ENCODE results near the gene SFRP4. TPM values are rescaled to one million over a fixed set of nuclear protein-coding genes. Genes with fewer than 3 reads are reported as not detected.
"Not testable (repeated sequence)": the region's sequence is repeated elsewhere in the genome, so short reads cannot be mapped to it uniquely, and the experiment has no call there.

SFRP4 gene
- total RNA-seq, 1 donor from 2014 or later: 4.4 TPM

DNA sequence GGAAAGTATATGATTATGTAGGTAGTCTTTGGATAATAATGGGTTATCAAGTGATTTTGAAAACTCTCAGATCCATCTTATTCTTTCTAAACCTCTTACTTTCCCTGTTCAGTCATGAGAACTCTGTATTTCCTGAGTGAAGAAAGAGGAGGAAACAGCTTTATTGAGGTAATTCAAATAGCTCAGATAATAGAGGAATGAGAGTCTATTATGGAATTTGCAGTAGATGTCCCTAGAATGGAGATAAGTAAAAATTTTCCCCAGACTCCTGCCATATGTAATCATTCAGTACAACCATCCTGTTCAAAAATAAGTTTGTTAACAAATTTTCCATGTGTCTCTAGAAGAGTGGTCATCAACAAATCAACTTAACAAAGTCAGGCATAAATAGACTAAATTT is 40.2 kb upstream of the SFRP4 start:
- H3K9me3 Mint-ChIP-seq: no peaks in the 10 kb centered on the region
- no peaks in the 10 kb centered on the region for H3K4me1 Mint-ChIP-seq (ENCODE audit: unreplicated experiment)
- DNase-seq (ENCODE audit: extremely low spot score, unreplicated experiment): no peak
- H3K4me3 Mint-ChIP-seq: no peak overlapping the region
- TF ChIP-seq, protein P1, sequence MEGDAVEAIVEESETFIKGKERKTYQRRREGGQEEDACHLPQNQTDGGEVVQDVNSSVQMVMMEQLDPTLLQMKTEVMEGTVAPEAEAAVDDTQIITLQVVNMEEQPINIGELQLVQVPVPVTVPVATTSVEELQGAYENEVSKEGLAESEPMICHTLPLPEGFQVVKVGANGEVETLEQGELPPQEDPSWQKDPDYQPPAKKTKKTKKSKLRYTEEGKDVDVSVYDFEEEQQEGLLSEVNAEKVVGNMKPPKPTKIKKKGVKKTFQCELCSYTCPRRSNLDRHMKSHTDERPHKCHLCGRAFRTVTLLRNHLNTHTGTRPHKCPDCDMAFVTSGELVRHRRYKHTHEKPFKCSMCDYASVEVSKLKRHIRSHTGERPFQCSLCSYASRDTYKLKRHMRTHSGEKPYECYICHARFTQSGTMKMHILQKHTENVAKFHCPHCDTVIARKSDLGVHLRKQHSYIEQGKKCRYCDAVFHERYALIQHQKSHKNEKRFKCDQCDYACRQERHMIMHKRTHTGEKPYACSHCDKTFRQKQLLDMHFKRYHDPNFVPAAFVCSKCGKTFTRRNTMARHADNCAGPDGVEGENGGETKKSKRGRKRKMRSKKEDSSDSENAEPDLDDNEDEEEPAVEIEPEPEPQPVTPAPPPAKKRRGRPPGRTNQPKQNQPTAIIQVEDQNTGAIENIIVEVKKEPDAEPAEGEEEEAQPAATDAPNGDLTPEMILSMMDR (conservative IDR thresholded peaks at IDR 0.05): no peak
- no peaks in the 10 kb centered on the region for H3K36me3 Mint-ChIP-seq
- peaks cover 4% of the 10 kb centered on the region for H3K27me3 Mint-ChIP-seq
- H3K27ac Mint-ChIP-seq: no peak overlapping the region

DNA sequence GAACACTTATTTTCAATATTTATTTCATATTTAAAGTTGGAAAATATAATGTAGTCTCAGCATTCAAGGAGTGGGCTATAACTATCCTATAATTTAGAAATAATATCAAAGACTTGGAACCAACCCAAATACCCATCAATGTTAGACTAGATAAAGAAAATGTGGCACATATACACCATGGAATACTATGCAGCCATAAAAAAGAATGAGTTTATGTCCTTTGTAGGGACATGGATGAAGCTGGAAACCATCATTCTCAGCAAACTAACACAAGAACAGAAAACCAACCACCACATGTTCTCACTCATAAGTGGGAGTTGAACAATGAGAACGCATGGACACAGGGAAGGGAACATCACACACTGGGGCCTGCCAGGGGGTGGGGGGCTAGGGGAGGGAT is 37.6 kb upstream of the SFRP4 start:
- not testable (repeated sequence) for H3K27me3 Mint-ChIP-seq; H3K27ac Mint-ChIP-seq; H3K4me3 Mint-ChIP-seq; H3K4me1 Mint-ChIP-seq (ENCODE audit: unreplicated experiment); H3K36me3 Mint-ChIP-seq; DNase-seq (ENCODE audit: extremely low spot score, unreplicated experiment); H3K9me3 Mint-ChIP-seq

DNA sequence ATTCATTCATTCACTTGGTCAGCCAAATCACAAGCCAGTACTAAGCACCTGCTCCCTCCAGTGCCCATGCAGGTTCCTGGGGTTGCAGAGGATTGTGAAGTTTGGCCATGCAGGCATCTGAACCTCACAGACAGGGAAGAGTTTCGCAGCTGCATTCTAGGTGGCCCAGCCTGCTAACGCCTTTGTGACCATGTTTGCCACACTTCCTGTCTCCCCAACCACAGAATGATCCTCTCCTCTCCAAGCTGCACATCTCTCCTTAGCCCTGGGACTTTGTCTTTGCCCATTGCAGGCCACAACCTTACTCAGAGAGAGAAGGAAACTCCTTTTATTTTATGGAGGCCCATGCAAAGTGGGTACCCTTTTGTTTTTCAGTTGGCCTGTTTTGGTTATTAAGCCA is 35.6 kb upstream of the SFRP4 start:
- H3K4me3 Mint-ChIP-seq: no peak overlapping the region
- no peak for DNase-seq (ENCODE audit: extremely low spot score, unreplicated experiment)
- H3K36me3 Mint-ChIP-seq: no peaks in the 10 kb centered on the region
- H3K9me3 Mint-ChIP-seq: no peaks in the 10 kb centered on the region
- no peaks in the 10 kb centered on the region for H3K4me1 Mint-ChIP-seq (ENCODE audit: unreplicated experiment)
- peaks cover 4% of the 10 kb centered on the region for H3K27me3 Mint-ChIP-seq
- H3K27ac Mint-ChIP-seq: no peak overlapping the region
- TF ChIP-seq, protein P1 (conservative IDR thresholded peaks at IDR 0.05): no peak

DNA sequence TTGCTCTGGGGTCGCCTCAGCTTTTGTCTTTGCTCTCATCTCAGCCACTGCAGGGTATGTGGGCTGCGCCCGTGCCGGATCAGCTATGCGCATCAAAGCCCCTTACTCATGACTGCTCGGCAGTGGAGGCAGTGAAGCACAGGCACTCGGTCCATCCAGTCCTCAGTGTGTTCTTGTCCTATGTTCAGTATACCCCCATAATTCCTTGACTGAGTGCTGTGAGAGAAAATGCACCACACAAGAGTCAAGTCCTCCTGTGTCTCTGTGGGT is 31.3 kb upstream of the SFRP4 start:
- no peak overlapping the region for H3K27ac Mint-ChIP-seq
- H3K9me3 Mint-ChIP-seq: no peaks in the 10 kb centered on the region
- no peak for DNase-seq (ENCODE audit: extremely low spot score, unreplicated experiment)
- no peaks in the 10 kb centered on the region for H3K27me3 Mint-ChIP-seq
- H3K4me3 Mint-ChIP-seq: no peak overlapping the region
- H3K4me1 Mint-ChIP-seq (ENCODE audit: unreplicated experiment): peaks cover 15% of the 10 kb centered on the region
- H3K36me3 Mint-ChIP-seq: no peaks in the 10 kb centered on the region
- TF ChIP-seq, protein P1 (conservative IDR thresholded peaks at IDR 0.05): no peak

DNA sequence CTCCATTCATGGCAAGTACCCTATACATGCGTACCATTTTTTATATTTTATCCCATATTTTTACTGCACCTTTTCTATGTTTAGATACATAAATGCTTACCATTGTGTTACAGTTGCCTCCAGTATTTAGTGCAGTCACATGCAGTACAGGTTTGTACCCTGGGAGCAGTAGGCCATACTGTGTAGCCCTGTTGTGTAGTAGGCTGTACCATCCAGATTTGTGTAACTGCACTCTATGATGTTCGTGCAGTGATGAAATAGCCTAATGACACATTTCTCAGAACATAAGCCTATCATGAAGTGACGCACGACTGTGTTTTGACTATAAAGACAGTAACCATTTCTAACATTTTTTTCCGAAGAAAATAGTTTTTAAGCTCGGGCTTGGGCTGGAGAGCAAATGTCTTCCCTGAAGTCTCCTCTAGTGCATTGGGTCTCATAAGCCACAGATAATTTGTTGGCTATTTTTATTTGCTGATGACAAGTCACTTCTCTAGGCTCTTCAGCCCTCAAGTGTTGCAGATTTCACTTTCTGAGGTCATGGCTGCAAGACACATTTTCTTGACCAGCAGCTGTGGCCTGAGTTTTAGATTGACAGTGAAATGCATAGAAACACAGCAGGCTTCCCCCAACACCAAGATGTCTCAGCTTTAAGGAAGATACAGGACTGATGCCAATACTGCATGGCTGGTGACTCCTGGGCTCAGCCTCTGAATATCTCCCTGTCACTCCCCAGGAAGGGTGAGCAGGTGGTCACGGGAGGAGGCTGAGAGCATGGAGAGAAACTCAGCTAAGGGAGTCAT is 30.7 kb upstream of the SFRP4 start:
- H3K36me3 Mint-ChIP-seq: no peaks in the 10 kb centered on the region
- DNase-seq (ENCODE audit: extremely low spot score, unreplicated experiment): no peak
- H3K9me3 Mint-ChIP-seq: no peaks in the 10 kb centered on the region
- TF ChIP-seq, protein P1 (conservative IDR thresholded peaks at IDR 0.05): no peak
- H3K4me1 Mint-ChIP-seq (ENCODE audit: unreplicated experiment): peaks cover 15% of the 10 kb centered on the region
- H3K27me3 Mint-ChIP-seq: no peaks in the 10 kb centered on the region
- no peak overlapping the region for H3K27ac Mint-ChIP-seq
- no peak overlapping the region for H3K4me3 Mint-ChIP-seq

DNA sequence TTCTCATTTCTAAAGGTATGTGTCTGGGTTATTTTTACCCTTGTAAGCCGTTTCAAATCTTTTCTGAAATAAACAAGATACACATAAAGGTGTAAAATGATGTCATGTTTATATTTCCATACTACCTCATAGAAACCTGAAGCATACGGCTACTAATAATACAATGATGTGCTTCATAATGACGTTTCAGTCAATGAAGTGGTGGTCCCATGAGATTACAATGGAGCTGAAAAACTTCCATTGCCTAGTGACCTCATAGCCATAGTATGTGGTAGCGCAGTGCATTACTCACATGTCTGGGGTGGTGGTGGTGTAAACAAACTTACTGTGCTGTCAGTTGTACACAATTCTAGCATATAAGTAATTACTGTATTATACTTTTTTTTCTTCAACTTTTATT is 28.7 kb upstream of the SFRP4 start:
- no peak for DNase-seq (ENCODE audit: extremely low spot score, unreplicated experiment)
- Mint-ChIP-seq H3K4me1 (ENCODE audit: unreplicated experiment) (peaks cover 15% of the 10 kb centered on the region), H3K4me3 (no peak overlapping the region), H3K27ac (no peak overlapping the region), H3K36me3 (no peaks in the 10 kb centered on the region), H3K9me3 (no peaks in the 10 kb centered on the region), H3K27me3 (no peaks in the 10 kb centered on the region)
- TF ChIP-seq, protein P1 (conservative IDR thresholded peaks at IDR 0.05): no peak
